Measurements from ENCODE around the gene POLDIP2.

The POLDIP2 gene

GRCh38 chr17:28345419-28346198 is 11.7 kb downstream of the POLDIP2 start:
- TF ChIP-seq ZFX (IDR thresholded peaks at IDR 0.05; ENCODE audit: borderline replicate concordance) (no peak), CTCF (IDR thresholded peaks at IDR 0.05) (no peak)
- H3K27ac ChIP-seq: peak overlapping the region; percentile 30; the same call in 1 of the 2 replicates

GRCh38 chr17:28344435-28344901 is 12.9 kb downstream of the POLDIP2 start:
- no peak for TF ChIP-seq CTCF (IDR thresholded peaks at IDR 0.05)
- no peak for TF ChIP-seq ZFX (IDR thresholded peaks at IDR 0.05; ENCODE audit: borderline replicate concordance)
- no peak overlapping the region for H3K27ac ChIP-seq

- TF ChIP-seq ZFX (IDR thresholded peaks at IDR 0.05; ENCODE audit: borderline replicate concordance) (no peak), CTCF (IDR thresholded peaks at IDR 0.05) (no peak)
- no peak overlapping the region for H3K27ac ChIP-seq
These were observed 13.3 kb downstream of the POLDIP2 start for GRCh38 chr17:28344011-28344410.

GRCh38 chr17:28343491-28343932 is 13.8 kb downstream of the POLDIP2 start:
- TF ChIP-seq CTCF (IDR thresholded peaks at IDR 0.05) (no peak), ZFX (IDR thresholded peaks at IDR 0.05; ENCODE audit: borderline replicate concordance) (no peak)
- no peak overlapping the region for H3K27ac ChIP-seq

- TF ChIP-seq CTCF (IDR thresholded peaks at IDR 0.05) (no peak), ZFX (IDR thresholded peaks at IDR 0.05; ENCODE audit: borderline replicate concordance) (no peak)
- H3K27ac ChIP-seq: no peak overlapping the region
These were observed 15.0 kb downstream of the POLDIP2 start for GRCh38 chr17:28342313-28342712.

- H3K27ac ChIP-seq: no peak overlapping the region
- TF ChIP-seq ZFX (IDR thresholded peaks at IDR 0.05; ENCODE audit: borderline replicate concordance) (no peak), CTCF (IDR thresholded peaks at IDR 0.05) (no peak)
These were observed 15.8 kb downstream of the POLDIP2 start for GRCh38 chr17:28341516-28341915.

- no peak overlapping the region for H3K27ac ChIP-seq
- TF ChIP-seq ZFX (IDR thresholded peaks at IDR 0.05; ENCODE audit: borderline replicate concordance): no peak
- TF ChIP-seq CTCF (IDR thresholded peaks at IDR 0.05): no peak
These were observed 17.0 kb downstream of the POLDIP2 start for GRCh38 chr17:28340374-28340773.

Measured in 22Rv1 (cell line).